BLaER1 (cell line): ENCODE data around the gene SSTR1.

ENCODE experiments used
- H3K27ac ChIP-seq: shearing (Covaris generic); formaldehyde crosslinking; 2 replicates; pipeline ENCODE4 v1.8.1; 2022
- H3K27me3 ChIP-seq: shearing (Covaris generic); formaldehyde crosslinking; 2 replicates; pipeline ENCODE4 v1.8.1; 2022
- H3K36me3 ChIP-seq: shearing (Covaris generic); formaldehyde crosslinking; 2 replicates; pipeline ENCODE4 v1.8.1; 2022
- H3K4me1 ChIP-seq: shearing (Covaris generic); formaldehyde crosslinking; 2 replicates; pipeline ENCODE4 v1.8.1; 2022
- H3K4me2 ChIP-seq: shearing (Covaris generic); formaldehyde crosslinking; 2 replicates; pipeline ENCODE4 v1.8.1; 2022
- H3K4me3 ChIP-seq: shearing (Covaris generic); formaldehyde crosslinking; 2 replicates; pipeline ENCODE4 v1.8.1; 2022
- H3K9ac ChIP-seq: shearing (Covaris generic); formaldehyde crosslinking; 2 replicates; pipeline ENCODE4 v1.8.1; 2022
- H3K9me3 ChIP-seq: shearing (Covaris generic); formaldehyde crosslinking; 2 replicates; pipeline ENCODE4 v1.8.1; 2022
- H4K20me1 ChIP-seq: shearing (Covaris generic); formaldehyde crosslinking; 2 replicates; pipeline ENCODE4 v1.8.1; 2022
- Cebpa-rat ChIP-seq: shearing (Covaris generic); IDR thresholded peaks from 2 replicates; pipeline ENCODE4 v1.8.1; 2022

SSTR1 gene

GRCh38 chr14:38225946-38226345 lies 18.2 kb downstream of the SSTR1 start:
- Histone ChIP-seq H4K20me1 (no peaks in the 10 kb centered on the region), H3K27ac (no peak overlapping the region), H3K4me2 (peak overlapping the region; percentile 9; the same call in 1 of the 2 replicates), H3K9ac (no peak overlapping the region), H3K4me1 (0 out of 2 replicates have a peak, but pooled peaks cover 5% of the 10 kb centered on the region), H3K36me3 (no peaks in the 10 kb centered on the region), H3K27me3 (no peaks in the 10 kb centered on the region), H3K4me3 (no peak overlapping the region), H3K9me3 (no peaks in the 10 kb centered on the region)
- TF ChIP-seq Cebpa-rat: no peak

GRCh38 chr14:38226366-38226765 lies 18.7 kb downstream of the SSTR1 start:
- Histone ChIP-seq H3K27ac (no peak overlapping the region), H3K27me3 (no peaks in the 10 kb centered on the region), H4K20me1 (no peaks in the 10 kb centered on the region), H3K4me2 (peak overlapping the region; percentile 9; the same call in 1 of the 2 replicates), H3K9ac (no peak overlapping the region), H3K36me3 (no peaks in the 10 kb centered on the region), H3K9me3 (no peaks in the 10 kb centered on the region; the same call in 1 of the 2 replicates), H3K4me3 (no peak overlapping the region), H3K4me1 (0 out of 2 replicates have a peak, but pooled peaks cover 5% of the 10 kb centered on the region)
- no peak for TF ChIP-seq Cebpa-rat

GRCh38 chr14:38233218-38233617 lies 25.5 kb downstream of the SSTR1 start:
- H3K9ac ChIP-seq: no peak overlapping the region
- H4K20me1 ChIP-seq: no peaks in the 10 kb centered on the region
- H3K4me3 ChIP-seq: no peak overlapping the region
- no peaks in the 10 kb centered on the region; the same call in 1 of the 2 replicates for H3K9me3 ChIP-seq
- no peak for TF ChIP-seq Cebpa-rat
- no peaks in the 10 kb centered on the region for H3K36me3 ChIP-seq
- H3K27ac ChIP-seq: no peak overlapping the region
- no peaks in the 10 kb centered on the region for H3K27me3 ChIP-seq
- no peak overlapping the region for H3K4me2 ChIP-seq
- H3K4me1 ChIP-seq: no peaks in the 10 kb centered on the region

- TF ChIP-seq Cebpa-rat: no peak
- Histone ChIP-seq H3K9me3 (no peaks in the 10 kb centered on the region), H4K20me1 (no peaks in the 10 kb centered on the region), H3K27ac (no peak overlapping the region), H3K4me2 (no peak overlapping the region), H3K9ac (no peak overlapping the region), H3K4me1 (no peaks in the 10 kb centered on the region), H3K36me3 (no peaks in the 10 kb centered on the region), H3K4me3 (no peak overlapping the region), H3K27me3 (no peaks in the 10 kb centered on the region)
Observed at GRCh38 chr14:38238332-38238731, 30.6 kb downstream of the SSTR1 start.

- H3K9ac ChIP-seq: no peak overlapping the region
- H3K27me3 ChIP-seq: no peaks in the 10 kb centered on the region
- H3K36me3 ChIP-seq: no peaks in the 10 kb centered on the region
- no peak for TF ChIP-seq Cebpa-rat
- H3K4me2 ChIP-seq: no peak overlapping the region
- H4K20me1 ChIP-seq: no peaks in the 10 kb centered on the region
- no peak overlapping the region for H3K27ac ChIP-seq
- H3K4me1 ChIP-seq: no peaks in the 10 kb centered on the region
- no peaks in the 10 kb centered on the region for H3K9me3 ChIP-seq
- no peak overlapping the region for H3K4me3 ChIP-seq
Observed at GRCh38 chr14:38238878-38239277, 31.2 kb downstream of the SSTR1 start.

GRCh38 chr14:38243696-38244240 lies 36.1 kb downstream of the SSTR1 start:
- no peaks in the 10 kb centered on the region for H3K36me3 ChIP-seq
- no peak for TF ChIP-seq Cebpa-rat

GRCh38 chr14:38248321-38249028 lies 40.8 kb downstream of the SSTR1 start:
- peaks cover 41% of the 10 kb centered on the region for H4K20me1 ChIP-seq
- no peak overlapping the region for H3K4me2 ChIP-seq
- H3K36me3 ChIP-seq: no peaks in the 10 kb centered on the region
- no peak overlapping the region for H3K9ac ChIP-seq
- H3K27ac ChIP-seq: no peak overlapping the region
- no peak for TF ChIP-seq Cebpa-rat
- peaks cover 5% of the 10 kb centered on the region; the same call in 1 of the 2 replicates for H3K4me1 ChIP-seq
- H3K4me3 ChIP-seq: no peak overlapping the region
- no peaks in the 10 kb centered on the region for H3K9me3 ChIP-seq
- no peaks in the 10 kb centered on the region for H3K27me3 ChIP-seq

More at GRCh38 chr14:38243696-38244240, 36.1 kb downstream of the SSTR1 start:
- Histone ChIP-seq H3K27ac (no peak overlapping the region), H3K9ac (no peak overlapping the region), H3K27me3 (no peaks in the 10 kb centered on the region), H3K4me3 (no peak overlapping the region), H3K4me1 (no peaks in the 10 kb centered on the region), H4K20me1 (peaks cover 7% of the 10 kb centered on the region; the same call in 1 of the 2 replicates), H3K9me3 (no peaks in the 10 kb centered on the region), H3K4me2 (no peak overlapping the region)

- Histone ChIP-seq H3K27ac (no peak overlapping the region), H3K4me3 (peak overlapping the region; percentile 53)
- no peak for TF ChIP-seq Cebpa-rat
Observed at GRCh38 chr14:38250331-38250730, 42.6 kb downstream of the SSTR1 start.

GRCh38 chr14:38252066-38252710 lies 44.5 kb downstream of the SSTR1 start:
- Histone ChIP-seq H3K27me3 (no peaks in the 10 kb centered on the region), H4K20me1 (peaks cover 47% of the 10 kb centered on the region), H3K27ac (no peak overlapping the region), H3K36me3 (no peaks in the 10 kb centered on the region), H3K9me3 (peaks cover 12% of the 10 kb centered on the region), H3K9ac (no peak overlapping the region), H3K4me2 (peak overlapping the region; percentile 59), H3K4me1 (peaks cover 8% of the 10 kb centered on the region), H3K4me3 (peak overlapping the region; percentile 77)
- no peak for TF ChIP-seq Cebpa-rat

More at GRCh38 chr14:38250331-38250730, 42.6 kb downstream of the SSTR1 start:
- no peaks in the 10 kb centered on the region for H3K27me3 ChIP-seq
- H4K20me1 ChIP-seq: peaks cover 47% of the 10 kb centered on the region
- peak overlapping the region; percentile 60 for H3K4me2 ChIP-seq
- peaks cover 5% of the 10 kb centered on the region for H3K9me3 ChIP-seq
- no peaks in the 10 kb centered on the region for H3K36me3 ChIP-seq
- H3K4me1 ChIP-seq: peaks cover 5% of the 10 kb centered on the region; the same call in 1 of the 2 replicates
- no peak overlapping the region for H3K9ac ChIP-seq

- Histone ChIP-seq H3K9me3 (peaks cover 12% of the 10 kb centered on the region), H3K27ac (peak overlapping the region; percentile 91), H4K20me1 (peaks cover 41% of the 10 kb centered on the region), H3K9ac (peak overlapping the region; percentile 87), H3K4me1 (peaks cover 17% of the 10 kb centered on the region), H3K4me2 (peak overlapping the region; percentile 61), H3K4me3 (peak overlapping the region; percentile 77), H3K27me3 (no peaks in the 10 kb centered on the region), H3K36me3 (no peaks in the 10 kb centered on the region)
- no peak for TF ChIP-seq Cebpa-rat
Observed at GRCh38 chr14:38253676-38254075, 46.0 kb downstream of the SSTR1 start.
